Glutamatergic neuron (in vitro differentiated cells): ENCODE measurements around the gene KIFAP3. TPM values are rescaled to one million over a fixed set of nuclear protein-coding genes. Genes with fewer than 3 reads are reported as not detected.
A peak's percentile ranks its signal among the peaks of the same experiment; 100 is the strongest.

Source experiments
- DNase-seq: peaks from one replicate; pipeline ENCODE4 v3.0.0; 2022
- H3K27ac Mint-ChIP-seq: one replicate; pipeline ENCODE4 v1.8.0; 2020; ENCODE audit warnings: mild to moderate bottlenecking, mixed read lengths, inconsistent platforms; ENCODE audit not compliant: unreplicated experiment
- H3K27me3 Mint-ChIP-seq: one replicate; pipeline ENCODE4 v1.8.0; 2020; ENCODE audit warnings: mild to moderate bottlenecking, moderate library complexity, mixed read lengths, inconsistent platforms; ENCODE audit not compliant: unreplicated experiment
- H3K36me3 Mint-ChIP-seq: one replicate; pipeline ENCODE4 v1.8.0; 2020; ENCODE audit warnings: mild to moderate bottlenecking, mixed read lengths, inconsistent platforms; ENCODE audit not compliant: unreplicated experiment
- H3K4me1 Mint-ChIP-seq: one replicate; pipeline ENCODE4 v1.8.0; 2020; ENCODE audit warnings: mild to moderate bottlenecking, low read depth, mixed read lengths, inconsistent platforms; ENCODE audit not compliant: unreplicated experiment
- H3K4me3 Mint-ChIP-seq: one replicate; pipeline ENCODE4 v1.8.0; 2020; ENCODE audit warnings: mild to moderate bottlenecking, mixed read lengths, inconsistent platforms; ENCODE audit not compliant: unreplicated experiment
- H3K9me3 Mint-ChIP-seq: one replicate; pipeline ENCODE4 v1.8.0; 2020; ENCODE audit warnings: mild to moderate bottlenecking, moderate library complexity, mixed read lengths, inconsistent platforms; ENCODE audit not compliant: unreplicated experiment
- total RNA-seq: library from RNA; stranded (reverse); fragmentation: NEBNext Ultra II Directional; extraction: Animal tissue kit (Norgen Biotek cat#: 25700); gene quantifications from one replicate; pipeline ENCODE4 v1.2.1, GENCODE V29; 2021; ENCODE audit not compliant: unreplicated experiment
- TF ChIP-seq, protein P1 (sequence below): fragments of 200-600 bp; sonication (generic); IDR thresholded peaks from one replicate; pipeline ENCODE4 v1.5.0; 2021; ENCODE audit not compliant: partially characterized antibody, unreplicated experiment

The KIFAP3 gene
- total RNA-seq, 1 donor from 2014 or later = 61.6 TPM

DNA sequence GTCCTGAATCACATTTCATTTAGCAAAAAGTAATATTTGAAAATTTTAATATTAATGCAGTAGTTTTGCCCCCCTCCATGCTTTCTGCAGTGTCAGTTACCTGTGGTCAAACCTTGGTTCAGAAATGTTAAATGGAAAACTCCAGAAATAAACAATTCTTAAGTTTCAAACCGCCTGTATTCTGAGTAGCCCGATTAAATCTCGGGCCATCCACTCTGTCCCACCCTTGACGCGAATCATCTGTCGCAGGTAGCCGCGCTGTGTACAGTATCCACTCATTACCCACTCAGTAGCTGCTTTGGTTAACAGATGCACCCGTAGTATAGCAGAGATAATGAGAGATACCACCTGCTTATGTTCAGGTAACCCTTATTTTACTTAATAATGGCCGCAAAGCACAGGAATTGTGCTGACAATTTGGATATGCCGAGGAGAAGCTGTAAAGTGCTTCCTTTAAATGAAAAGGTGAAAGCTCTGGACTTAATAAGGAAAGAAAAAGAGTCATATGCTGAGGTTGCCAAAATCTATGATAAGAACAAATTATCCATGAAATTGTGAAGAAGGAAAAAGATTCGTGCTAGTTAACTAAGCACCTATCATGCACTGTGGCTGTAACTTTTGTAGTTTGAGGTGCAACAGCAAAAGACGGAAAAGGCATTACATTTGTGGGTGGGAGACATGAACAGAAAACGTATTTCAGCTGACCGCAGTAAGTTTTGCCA lies 179.9 kb downstream of the KIFAP3 start:
- DNase-seq = no peak
- TF ChIP-seq, protein P1, sequence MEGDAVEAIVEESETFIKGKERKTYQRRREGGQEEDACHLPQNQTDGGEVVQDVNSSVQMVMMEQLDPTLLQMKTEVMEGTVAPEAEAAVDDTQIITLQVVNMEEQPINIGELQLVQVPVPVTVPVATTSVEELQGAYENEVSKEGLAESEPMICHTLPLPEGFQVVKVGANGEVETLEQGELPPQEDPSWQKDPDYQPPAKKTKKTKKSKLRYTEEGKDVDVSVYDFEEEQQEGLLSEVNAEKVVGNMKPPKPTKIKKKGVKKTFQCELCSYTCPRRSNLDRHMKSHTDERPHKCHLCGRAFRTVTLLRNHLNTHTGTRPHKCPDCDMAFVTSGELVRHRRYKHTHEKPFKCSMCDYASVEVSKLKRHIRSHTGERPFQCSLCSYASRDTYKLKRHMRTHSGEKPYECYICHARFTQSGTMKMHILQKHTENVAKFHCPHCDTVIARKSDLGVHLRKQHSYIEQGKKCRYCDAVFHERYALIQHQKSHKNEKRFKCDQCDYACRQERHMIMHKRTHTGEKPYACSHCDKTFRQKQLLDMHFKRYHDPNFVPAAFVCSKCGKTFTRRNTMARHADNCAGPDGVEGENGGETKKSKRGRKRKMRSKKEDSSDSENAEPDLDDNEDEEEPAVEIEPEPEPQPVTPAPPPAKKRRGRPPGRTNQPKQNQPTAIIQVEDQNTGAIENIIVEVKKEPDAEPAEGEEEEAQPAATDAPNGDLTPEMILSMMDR = no peak
- H3K4me3 Mint-ChIP-seq = peak overlapping the region; percentile 99
- H3K4me1 Mint-ChIP-seq = peaks cover 15% of the 10 kb centered on the region
- peaks cover 2% of the 10 kb centered on the region for H3K9me3 Mint-ChIP-seq
- H3K36me3 Mint-ChIP-seq = no peaks in the 10 kb centered on the region
- H3K27ac Mint-ChIP-seq = peak overlapping the region; percentile 99
- peaks cover 3% of the 10 kb centered on the region for H3K27me3 Mint-ChIP-seq

DNA sequence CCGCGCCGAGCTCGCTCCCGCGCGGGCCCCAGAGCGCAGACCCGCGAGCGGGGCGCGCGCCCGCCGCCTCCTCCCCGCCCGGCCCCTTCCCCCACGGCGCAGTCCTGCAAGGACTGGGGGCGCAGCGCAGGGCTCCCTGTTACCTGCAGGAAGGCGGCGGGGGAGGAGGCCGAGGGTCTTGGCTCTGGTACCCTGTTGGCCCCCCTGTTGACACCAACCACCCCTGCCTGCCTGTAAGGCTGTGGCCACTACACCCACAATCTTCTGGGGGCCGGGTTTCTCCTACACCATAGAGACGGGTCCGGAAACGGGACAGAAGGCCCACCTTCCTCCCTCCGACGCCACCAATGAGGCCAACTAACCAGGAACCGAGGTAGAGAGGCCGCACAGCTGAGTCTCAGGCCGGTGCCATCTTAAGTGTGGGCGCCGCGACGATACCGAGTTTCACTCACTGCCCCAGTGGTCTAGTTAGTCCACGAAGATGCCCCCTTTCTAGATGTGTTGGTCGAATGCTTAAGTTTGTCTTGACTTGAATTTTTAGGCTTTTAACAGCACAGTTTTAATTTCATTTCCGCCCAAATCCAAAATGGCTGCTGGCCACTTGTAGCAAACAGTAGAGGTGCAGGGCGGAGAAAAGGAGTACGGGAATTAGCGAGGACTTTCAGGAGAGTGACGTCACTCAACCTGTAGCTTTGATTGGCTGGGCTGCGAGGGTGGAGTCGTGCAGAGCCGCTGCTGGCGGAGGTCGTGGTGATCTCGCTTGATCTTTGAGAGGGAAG lies 180.7 kb downstream of the KIFAP3 start, which contains the start of gene SCYL3:
SCYL3 (minus strand) TSS at position 252 of the 779 bp plus-strand sequence. CDS start 5,056 bp downstream, outside the sequence.
- Mint-ChIP-seq H3K36me3 (no peaks in the 10 kb centered on the region), H3K4me3 (peak within 1 kb of the TSS; percentile 99), H3K27ac (peak within 1 kb of the TSS; percentile 99), H3K4me1 (peaks cover 15% of the 10 kb centered on the region), H3K27me3 (peaks cover 3% of the 10 kb centered on the region), H3K9me3 (peaks cover 2% of the 10 kb centered on the region)
- peak; percentile 82 for DNase-seq
- TF ChIP-seq, protein P1 = no peak

DNA sequence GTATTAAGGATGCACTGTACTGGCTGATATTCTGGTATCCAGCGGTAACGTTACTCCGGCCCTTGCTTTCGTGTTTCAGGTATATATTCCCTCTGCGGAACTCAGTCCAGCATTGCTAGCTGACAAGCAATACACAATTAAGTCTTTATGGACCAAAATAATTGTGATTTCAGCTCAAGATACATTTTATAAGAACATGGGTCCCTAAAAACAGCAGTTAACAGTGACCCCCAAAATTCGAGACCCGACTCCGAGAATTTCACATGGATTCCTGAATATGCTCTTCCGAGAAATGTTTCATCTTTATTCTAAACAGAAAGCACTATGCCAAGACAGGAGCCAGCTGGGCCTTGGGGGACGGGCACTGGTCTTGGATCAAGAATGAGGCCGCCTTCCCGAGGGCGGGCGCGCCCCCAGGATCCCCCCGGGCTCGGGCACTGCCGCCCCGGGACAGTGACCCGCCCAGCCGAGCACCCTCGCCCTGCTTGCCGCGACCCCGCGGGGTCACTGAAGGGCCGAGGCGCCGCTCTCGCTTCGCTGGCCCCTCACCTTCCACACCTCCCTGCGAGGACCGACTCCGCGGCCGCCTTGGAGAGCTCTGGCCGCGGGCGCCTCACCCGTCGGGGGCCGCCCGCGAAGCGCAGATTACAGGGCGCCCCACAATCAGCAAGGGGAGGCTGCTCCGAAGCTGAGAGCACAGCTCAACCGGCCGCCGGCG lies 181.4 kb downstream of the KIFAP3 start:
- no peaks in the 10 kb centered on the region for H3K36me3 Mint-ChIP-seq
- peak overlapping the region; percentile 44 for H3K27ac Mint-ChIP-seq
- no peak for DNase-seq
- TF ChIP-seq, protein P1 = no peak
- peaks cover 2% of the 10 kb centered on the region for H3K9me3 Mint-ChIP-seq
- peaks cover 1% of the 10 kb centered on the region for H3K27me3 Mint-ChIP-seq
- H3K4me3 Mint-ChIP-seq = peak overlapping the region; percentile 93
- peaks cover 17% of the 10 kb centered on the region for H3K4me1 Mint-ChIP-seq

DNA sequence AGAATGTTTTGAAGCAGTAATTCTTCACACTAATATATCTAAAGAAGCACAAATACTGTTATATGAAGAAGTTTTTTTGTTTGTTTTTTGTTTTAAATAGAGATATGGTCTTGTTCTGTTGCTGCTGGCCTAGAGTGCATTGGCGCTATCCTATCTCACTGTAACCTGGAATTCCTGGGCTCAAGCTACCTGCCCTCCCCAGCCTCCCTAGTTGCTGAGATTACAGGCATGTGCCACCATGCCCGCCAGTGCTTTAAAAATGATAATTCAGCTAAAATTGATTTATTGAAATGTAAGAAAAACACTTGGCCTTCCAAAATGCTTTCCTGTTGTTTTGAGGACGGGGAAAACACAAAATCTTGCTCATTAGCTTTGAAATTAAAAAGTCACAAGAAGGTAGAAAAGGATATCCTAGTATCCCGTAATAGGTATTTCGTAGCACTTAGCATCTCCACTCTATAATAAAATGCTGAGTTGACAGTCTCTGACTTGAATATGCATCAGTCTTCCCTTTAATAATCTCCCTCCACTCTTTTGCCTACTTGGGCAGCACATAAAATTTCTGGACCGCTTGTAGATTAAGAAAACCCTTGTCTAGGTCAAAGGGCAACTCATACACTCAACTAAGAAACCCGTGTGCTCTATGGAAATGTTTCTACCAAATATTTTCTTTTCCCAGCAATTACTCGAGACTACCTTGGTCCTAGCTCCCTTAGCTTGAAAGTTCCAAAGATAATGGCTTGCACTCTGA lies 182.1 kb downstream of the KIFAP3 start:
- Mint-ChIP-seq H3K4me3 (peak overlapping the region; percentile 93), H3K4me1 (peaks cover 18% of the 10 kb centered on the region), H3K27me3 (no peaks in the 10 kb centered on the region), H3K27ac (peak overlapping the region; percentile 44), H3K36me3 (no peaks in the 10 kb centered on the region), H3K9me3 (peaks cover 2% of the 10 kb centered on the region)
- TF ChIP-seq, protein P1 = no peak
- no peak for DNase-seq
